KMS-11 (cell line): ENCODE measurements around the gene RASL10A.

Experiments used
- H2AFZ ChIP-seq: fragments of 200-600 bp; sonication (generic); 2 replicates; pipeline ENCODE4 v1.6.1; 2016; ENCODE audit warnings: antibody characterized with exemption, mixed run types, low read depth
- H3K27ac ChIP-seq: fragments of 200-600 bp; sonication (generic); 2 replicates; pipeline ENCODE4 v1.6.1; 2016; ENCODE audit warnings: mild to moderate bottlenecking, mixed run types
- H3K27me3 ChIP-seq: fragments of 200-600 bp; sonication (generic); 2 replicates; pipeline ENCODE4 v1.6.1; 2017; ENCODE audit warnings: mild to moderate bottlenecking, low read depth, mixed run types, moderate library complexity; ENCODE audit not compliant: insufficient read depth
- H3K36me3 ChIP-seq: fragments of 200-600 bp; sonication (generic); 2 replicates; pipeline ENCODE4 v1.6.1; 2017; ENCODE audit warnings: mild to moderate bottlenecking, mixed run types; ENCODE audit not compliant: insufficient read depth
- H3K4me1 ChIP-seq: fragments of 200-600 bp; sonication (generic); 2 replicates; pipeline ENCODE4 v1.6.1; 2016; ENCODE audit warnings: mild to moderate bottlenecking, low read depth, mixed run types; ENCODE audit not compliant: poor library complexity, severe bottlenecking
- H3K4me2 ChIP-seq: fragments of 200-600 bp; sonication (generic); 2 replicates; pipeline ENCODE4 v1.7.0; 2016; ENCODE audit warnings: mild to moderate bottlenecking, mixed run types
- H3K4me3 ChIP-seq: fragments of 200-600 bp; sonication (generic); IDR thresholded peaks from 2 replicates; pipeline ENCODE4 v1.6.1; 2017; ENCODE audit warnings: low read depth, low read length, mixed read lengths; ENCODE audit not compliant: insufficient read depth
- H3K79me2 ChIP-seq: fragments of 200-600 bp; sonication (generic); 2 replicates; pipeline ENCODE4 v1.6.1; 2016; ENCODE audit warnings: low read depth, mixed run types; ENCODE audit not compliant: insufficient read depth
- H3K9ac ChIP-seq: fragments of 200-600 bp; sonication (generic); 2 replicates; pipeline ENCODE4 v1.6.1; 2016; ENCODE audit warnings: mild to moderate bottlenecking, mixed run types
- H4K20me1 ChIP-seq: fragments of 200-600 bp; sonication (generic); 2 replicates; pipeline ENCODE4 v1.6.1; 2016; ENCODE audit warnings: mild to moderate bottlenecking, mixed run types; ENCODE audit not compliant: insufficient read depth
- TF ChIP-seq, protein P1 (sequence below): fragments of 200-600 bp; sonication (generic); conservative IDR thresholded peaks from 2 replicates; pipeline ENCODE4 v1.6.1; 2017; ENCODE audit warnings: low read depth, mild to moderate bottlenecking, antibody characterized with exemption, low read length, moderate library complexity, mixed read lengths

RASL10A gene

DNA sequence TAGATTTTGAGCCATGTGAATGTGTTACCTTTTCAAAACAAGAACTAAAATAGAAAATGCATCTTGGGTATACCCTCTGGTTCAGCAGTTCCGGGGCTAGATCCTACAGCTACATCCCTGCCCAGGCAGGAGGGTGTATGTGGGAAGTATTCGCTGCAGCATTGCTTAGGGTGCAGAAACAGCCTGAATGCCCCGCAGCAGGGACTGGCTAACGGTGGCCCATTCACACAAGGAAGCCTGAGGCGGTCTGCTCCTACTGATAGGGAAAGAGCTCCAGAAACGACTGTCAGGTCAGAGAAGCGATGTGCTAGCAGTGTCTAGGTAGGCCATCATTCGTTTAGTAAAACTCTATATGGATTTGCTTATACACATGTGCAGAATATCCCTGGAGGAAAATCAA lies 9.9 kb upstream of the RASL10A start:
- H3K4me3 ChIP-seq: no peak overlapping the region
- no peak overlapping the region for H3K27ac ChIP-seq
- H2AFZ ChIP-seq: no peak overlapping the region
- no peak overlapping the region for H3K4me2 ChIP-seq
- H3K36me3 ChIP-seq: no peaks in the 10 kb centered on the region
- TF ChIP-seq, protein P1, sequence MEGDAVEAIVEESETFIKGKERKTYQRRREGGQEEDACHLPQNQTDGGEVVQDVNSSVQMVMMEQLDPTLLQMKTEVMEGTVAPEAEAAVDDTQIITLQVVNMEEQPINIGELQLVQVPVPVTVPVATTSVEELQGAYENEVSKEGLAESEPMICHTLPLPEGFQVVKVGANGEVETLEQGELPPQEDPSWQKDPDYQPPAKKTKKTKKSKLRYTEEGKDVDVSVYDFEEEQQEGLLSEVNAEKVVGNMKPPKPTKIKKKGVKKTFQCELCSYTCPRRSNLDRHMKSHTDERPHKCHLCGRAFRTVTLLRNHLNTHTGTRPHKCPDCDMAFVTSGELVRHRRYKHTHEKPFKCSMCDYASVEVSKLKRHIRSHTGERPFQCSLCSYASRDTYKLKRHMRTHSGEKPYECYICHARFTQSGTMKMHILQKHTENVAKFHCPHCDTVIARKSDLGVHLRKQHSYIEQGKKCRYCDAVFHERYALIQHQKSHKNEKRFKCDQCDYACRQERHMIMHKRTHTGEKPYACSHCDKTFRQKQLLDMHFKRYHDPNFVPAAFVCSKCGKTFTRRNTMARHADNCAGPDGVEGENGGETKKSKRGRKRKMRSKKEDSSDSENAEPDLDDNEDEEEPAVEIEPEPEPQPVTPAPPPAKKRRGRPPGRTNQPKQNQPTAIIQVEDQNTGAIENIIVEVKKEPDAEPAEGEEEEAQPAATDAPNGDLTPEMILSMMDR: no peak
- H3K9ac ChIP-seq: no peak overlapping the region
- no peaks in the 10 kb centered on the region for H3K79me2 ChIP-seq
- no peaks in the 10 kb centered on the region for H3K4me1 ChIP-seq
- no peaks in the 10 kb centered on the region for H4K20me1 ChIP-seq
- H3K27me3 ChIP-seq: no peaks in the 10 kb centered on the region

DNA sequence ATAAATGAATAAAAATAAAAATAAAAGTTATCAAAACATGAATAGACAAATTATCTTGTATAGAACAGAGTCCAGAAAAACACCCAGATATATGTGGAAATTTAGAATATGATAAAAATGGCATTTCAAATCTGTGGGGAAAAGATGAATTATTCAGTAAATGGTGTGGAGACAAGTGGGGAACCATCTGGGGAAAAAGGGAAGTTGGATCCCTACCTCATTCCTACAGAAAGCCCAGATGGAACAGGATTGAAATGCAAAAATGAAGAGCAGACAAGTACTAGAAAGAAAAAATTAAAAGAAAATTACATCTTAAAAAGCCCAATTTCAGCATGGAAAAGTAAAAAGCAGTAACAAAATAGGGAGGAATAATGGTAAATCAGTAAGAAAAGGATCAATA lies 8.1 kb upstream of the RASL10A start:
- Histone ChIP-seq H3K4me2 (no peak overlapping the region), H3K4me3 (no peak overlapping the region), H3K79me2 (no peaks in the 10 kb centered on the region), H2AFZ (no peak overlapping the region), H3K4me1 (no peaks in the 10 kb centered on the region), H4K20me1 (no peaks in the 10 kb centered on the region), H3K27me3 (no peaks in the 10 kb centered on the region), H3K9ac (no peak overlapping the region), H3K27ac (no peak overlapping the region), H3K36me3 (no peaks in the 10 kb centered on the region)
- TF ChIP-seq, protein P1: no peak

DNA sequence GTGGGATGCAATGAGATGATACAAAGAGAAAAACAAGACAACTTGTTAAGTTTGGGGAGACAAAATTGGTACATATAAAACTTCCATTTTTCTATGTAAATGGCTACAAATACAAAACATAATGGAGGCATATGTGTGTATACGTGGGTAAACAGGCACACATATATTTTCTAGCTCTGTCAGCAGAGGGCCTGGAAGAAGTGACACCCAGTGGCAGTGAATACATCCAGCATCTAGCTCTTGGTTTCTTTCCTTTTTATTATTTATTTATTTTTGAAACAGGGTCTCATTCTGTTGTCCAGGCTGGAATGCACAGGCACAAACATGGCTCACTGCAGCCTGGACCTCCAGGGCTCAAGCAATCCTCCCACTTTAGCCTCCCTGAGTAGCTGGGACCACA lies 5.0 kb upstream of the RASL10A start:
- no peaks in the 10 kb centered on the region for H3K4me1 ChIP-seq
- no peaks in the 10 kb centered on the region for H3K79me2 ChIP-seq
- no peak overlapping the region for H3K4me3 ChIP-seq
- H2AFZ ChIP-seq: no peak overlapping the region
- no peaks in the 10 kb centered on the region for H3K27me3 ChIP-seq
- no peaks in the 10 kb centered on the region for H4K20me1 ChIP-seq
- H3K27ac ChIP-seq: no peak overlapping the region
- TF ChIP-seq, protein P1: no peak
- H3K9ac ChIP-seq: no peak overlapping the region
- H3K36me3 ChIP-seq: no peaks in the 10 kb centered on the region
- H3K4me2 ChIP-seq: no peak overlapping the region

DNA sequence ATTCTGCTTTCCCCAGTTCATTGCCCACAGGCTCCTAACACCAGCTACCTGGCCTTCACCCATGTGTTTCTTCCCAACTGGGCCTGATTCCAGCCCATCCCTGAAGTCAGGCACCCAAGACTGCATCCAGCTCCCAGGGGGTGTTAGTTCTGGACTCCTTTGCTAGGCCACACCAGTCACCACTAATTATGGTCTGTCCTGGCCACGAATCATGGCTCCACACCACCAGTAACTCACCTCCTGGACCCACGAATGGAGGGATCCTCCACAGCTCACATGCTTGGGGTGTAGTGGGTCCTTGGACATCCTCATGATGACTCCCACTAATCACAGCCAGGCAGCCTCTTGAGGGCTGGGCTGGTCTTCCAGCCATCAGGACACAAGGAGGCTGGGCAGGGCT lies 3.6 kb upstream of the RASL10A start:
- Histone ChIP-seq H3K27ac (no peak overlapping the region), H3K79me2 (no peaks in the 10 kb centered on the region), H3K4me3 (no peak overlapping the region), H2AFZ (no peak overlapping the region), H3K27me3 (peaks cover 5% of the 10 kb centered on the region; the same call in 1 of the 2 replicates), H3K4me1 (no peaks in the 10 kb centered on the region), H4K20me1 (no peaks in the 10 kb centered on the region), H3K36me3 (no peaks in the 10 kb centered on the region), H3K9ac (no peak overlapping the region), H3K4me2 (no peak overlapping the region)
- TF ChIP-seq, protein P1: no peak
